Measurements from ENCODE around the gene TMEM132E.

- TF ChIP-seq POLR2A (IDR thresholded peaks at IDR 0.05; ENCODE audit: low read length), result no peak
- no peak for TF ChIP-seq GATA1 (IDR thresholded peaks at IDR 0.05; ENCODE audit: low read depth, low read length)
Measured at GRCh38 chr17:34579017-34579946, at the start of gene TMEM132E.
